HCT116 (cell line): Measurements from ENCODE around the gene ABHD1. TPM values are rescaled to one million over a fixed set of nuclear protein-coding genes. Genes with fewer than 3 reads are reported as not detected.

ENCODE experiments used
- ATAC-seq: fragments of 200-7000 bp; cut with Tn5 transposase; 2 replicates; pipeline ENCODE4 v1.9.1; 2020; ENCODE audit warnings: mild to moderate bottlenecking, moderate library complexity
- BruUV-seq: library from RNA; stranded (reverse); fragments of 400-500 nt; replicated peaks from 2 replicates; lab custom pipeline; 2021; lab: Mats Ljungman, UMichigan
- CTCF ChIA-PET: fragments of 300-600 bp; sonication (Branson Sonifier 250); formaldehyde crosslinking; loops from one replicate; lab custom pipeline; 2021; ENCODE audit warnings: antibody characterized with exemption; lab: Charles Lee
- POLR2A ChIA-PET: fragments of 300-600, 350-600 bp; sonication (Branson Sonifier 250); formaldehyde crosslinking; loops from one replicate; lab custom pipeline; 2021; ENCODE audit warnings: antibody characterized with exemption; lab: Charles Lee
- RAD21 ChIA-PET, 2 experiments: fragments of 300-600 bp; sonication (Branson Sonifier 250); formaldehyde crosslinking; loops; one replicate each; lab custom pipeline; 2023; ENCODE audit warnings: low total read pairs in 2 of 2; ENCODE audit not compliant: uncharacterized antibody in 2 of 2, unreplicated experiment in 2 of 2, low non-redundant PET in 1 of 2; lab: Charles Lee
- DNase-seq: peaks from one replicate; pipeline ENCODE4 v3.0.0-alpha.2; 2010; ENCODE audit warnings: low read depth, low spot score
- H2AFZ ChIP-seq: fragments of 200-600 bp; shearing (Covaris generic), sonication (generic); 2 replicates; pipeline ENCODE4 v1.6.1; 2017; ENCODE audit warnings: low read depth, mixed run types, mixed read lengths, antibody characterized with exemption, low read length; ENCODE audit not compliant: poor library complexity, severe bottlenecking
- H3K27ac ChIP-seq: 2 replicates; pipeline ENCODE4 v1.5.1; 2012; ENCODE audit warnings: low read depth, low read length
- H3K27me3 ChIP-seq: fragments of 200-600 bp; sonication (generic); 2 replicates; pipeline ENCODE4 v1.6.1; 2016; ENCODE audit warnings: mixed run types, low read length, mixed read lengths; ENCODE audit not compliant: insufficient read depth
- H3K36me3 ChIP-seq, 2 experiments: fragments of 200-500 bp in 1 of 2; fragments of 200-600 bp in 1 of 2; sonication (Bioruptor generic) in 1 of 2; sonication (generic) in 1 of 2; 2 replicates each; pipeline versions ENCODE4 v1.5.1 to v1.6.1; 2014 to 2016; ENCODE audit warnings: low read length in 2 of 2, inconsistent platforms in 1 of 2, mixed read lengths in 1 of 2, mixed run types in 1 of 2; ENCODE audit not compliant: insufficient read depth in 2 of 2, control insufficient read depth in 1 of 2
- H3K4me1 ChIP-seq, 2 experiments: fragments of 200-600 bp in 1 of 2; sonication (generic) in 1 of 2; 2 replicates each; pipeline versions ENCODE4 v1.5.1 to v1.6.1; 2012 to 2017; ENCODE audit warnings: low read length in 2 of 2, inconsistent platforms in 1 of 2, mild to moderate bottlenecking in 1 of 2, mixed read lengths in 1 of 2, mixed run types in 1 of 2, moderate library complexity in 1 of 2; ENCODE audit not compliant: insufficient read depth in 2 of 2, control insufficient read depth in 1 of 2
- H3K4me2 ChIP-seq: fragments of 200-600 bp; sonication (generic); 2 replicates; pipeline ENCODE4 v1.6.1; 2017; ENCODE audit warnings: mixed run types, low read length, mixed read lengths
- H3K4me3 ChIP-seq, 2 experiments: fragments of 200-600 bp in 1 of 2; sonication (generic) in 1 of 2; replicated peaks in 1 of 2; 2 replicates each; pipeline ENCODE4 v1.5.1; 2011 to 2016; ENCODE audit warnings: low read length in 2 of 2, control low read depth in 1 of 2, low read depth in 1 of 2, mild to moderate bottlenecking in 1 of 2, mixed read lengths in 1 of 2, mixed run types in 1 of 2
- H3K79me2 ChIP-seq: fragments of 200-600 bp; sonication (generic); 2 replicates; pipeline ENCODE4 v1.6.1; 2017; ENCODE audit warnings: mild to moderate bottlenecking, mixed run types, low read length, moderate library complexity, mixed read lengths; ENCODE audit not compliant: insufficient read depth
- H3K9ac ChIP-seq: fragments of 200-600 bp; sonication (generic); 2 replicates; pipeline ENCODE4 v1.6.1; 2016; ENCODE audit warnings: low read length, mixed read lengths
- H3K9me2 ChIP-seq: fragments of 200-600 bp; sonication (generic), shearing (Covaris generic); 2 replicates; pipeline ENCODE4 v1.6.1; 2017; ENCODE audit warnings: mixed run types, mild to moderate bottlenecking, moderate library complexity; ENCODE audit not compliant: insufficient read depth
- H3K9me3 ChIP-seq, 2 experiments: fragments of 200-500 bp in 1 of 2; fragments of 200-600 bp in 1 of 2; sonication (Bioruptor generic) in 1 of 2; sonication (generic) in 1 of 2; 2 replicates each; pipeline ENCODE4 v1.6.1; 2014 to 2017; ENCODE audit warnings: low read length in 2 of 2, mixed read lengths in 2 of 2, inconsistent platforms in 1 of 2, low read depth in 1 of 2, mild to moderate bottlenecking in 1 of 2, mixed run types in 1 of 2, moderate library complexity in 1 of 2; ENCODE audit not compliant: control insufficient read depth in 1 of 2, insufficient read depth in 1 of 2
- H4K20me1 ChIP-seq: fragments of 200-600 bp; sonication (generic), shearing (Covaris generic); 2 replicates; pipeline ENCODE4 v1.6.1; 2017; ENCODE audit warnings: mixed run types, mild to moderate bottlenecking, moderate library complexity; ENCODE audit not compliant: insufficient read depth
- CBX3 ChIP-seq: IDR thresholded peaks from 2 replicates; pipeline ENCODE4 v1.6.1; 2012; ENCODE audit warnings: low read depth
- CEBPB ChIP-seq: IDR thresholded peaks from 2 replicates; pipeline ENCODE4 v1.6.1; 2012; ENCODE audit warnings: low read depth
- EGR1 ChIP-seq: IDR thresholded peaks from 2 replicates; pipeline ENCODE4 v1.6.1; 2012; ENCODE audit warnings: low read depth
- ELF1 ChIP-seq: IDR thresholded peaks from 2 replicates; pipeline ENCODE4 v1.6.1; 2012; ENCODE audit warnings: low read depth, borderline replicate concordance
- EZH2phosphoT487 ChIP-seq: fragments of 200-600 bp; IDR thresholded peaks from 2 replicates; pipeline ENCODE4 v1.6.1; 2018; ENCODE audit warnings: antibody characterized with exemption, borderline replicate concordance
- FOSL1 ChIP-seq: IDR thresholded peaks from 2 replicates; pipeline ENCODE4 v1.6.1; 2012; ENCODE audit warnings: low read depth
- POLR2A ChIP-seq: IDR thresholded peaks from 2 replicates; pipeline ENCODE4 v1.7.0; 2011; ENCODE audit warnings: borderline replicate concordance; ENCODE audit not compliant: insufficient read depth, insufficient read length; ENCODE audit errors: extremely low read depth
- SIN3A ChIP-seq: IDR thresholded peaks from 2 replicates; pipeline ENCODE4 v1.6.1; 2012; ENCODE audit warnings: low read depth
- SP1 ChIP-seq: IDR thresholded peaks from 2 replicates; pipeline ENCODE4 v1.6.1; 2012; ENCODE audit warnings: low read depth
- SRF ChIP-seq: IDR thresholded peaks from 2 replicates; pipeline ENCODE4 v1.6.1; 2012; ENCODE audit warnings: low read depth
- TCF7L2 ChIP-seq: IDR thresholded peaks from 2 replicates; pipeline ENCODE4 v1.7.0; 2011; ENCODE audit warnings: borderline replicate concordance, inconsistent platforms; ENCODE audit not compliant: insufficient read depth, insufficient read length; ENCODE audit errors: extremely low read depth
- YY1 ChIP-seq: IDR thresholded peaks from 2 replicates; pipeline ENCODE4 v1.6.1; 2011; ENCODE audit warnings: low read length, low read depth, moderate library complexity, mild to moderate bottlenecking; ENCODE audit not compliant: insufficient replicate concordance; ENCODE audit errors: extremely low read depth
- ZFX ChIP-seq: fragments of 450-650 bp; IDR thresholded peaks from 2 replicates; pipeline ENCODE4 v1.6.1; 2017
- ZNF274 ChIP-seq: fragments of 200-500 bp; sonication (Bioruptor generic); IDR thresholded peaks from 2 replicates; pipeline ENCODE4 v1.6.1; 2014; ENCODE audit warnings: mild to moderate bottlenecking, low read depth, low read length, inconsistent platforms
- intact Hi-C: fragments of 100-400 bp; cut with micrococcal nuclease; formaldehyde crosslinking; loops from 2 replicates; pipeline ENCODE4 v1.10.0; 2022
- total RNA-seq: library from RNA; stranded (reverse); gene quantifications from one replicate; pipeline ENCODE4 v1.2.1, GENCODE V29; 2021; ENCODE audit not compliant: unreplicated experiment
- TF ChIP-seq, protein P1 (sequence below): IDR thresholded peaks from 2 replicates; pipeline ENCODE4 v1.6.1; 2012; ENCODE audit warnings: low read depth
- TF ChIP-seq, protein P2 (sequence below): IDR thresholded peaks from 2 replicates; pipeline ENCODE4 v1.6.1; 2012
- TF ChIP-seq, protein P3 (sequence below): IDR thresholded peaks from 2 replicates; pipeline ENCODE4 v1.6.1; 2012

The ABHD1 gene
- total RNA-seq, 1 experiment from 2014 or later: not detected

DNA sequence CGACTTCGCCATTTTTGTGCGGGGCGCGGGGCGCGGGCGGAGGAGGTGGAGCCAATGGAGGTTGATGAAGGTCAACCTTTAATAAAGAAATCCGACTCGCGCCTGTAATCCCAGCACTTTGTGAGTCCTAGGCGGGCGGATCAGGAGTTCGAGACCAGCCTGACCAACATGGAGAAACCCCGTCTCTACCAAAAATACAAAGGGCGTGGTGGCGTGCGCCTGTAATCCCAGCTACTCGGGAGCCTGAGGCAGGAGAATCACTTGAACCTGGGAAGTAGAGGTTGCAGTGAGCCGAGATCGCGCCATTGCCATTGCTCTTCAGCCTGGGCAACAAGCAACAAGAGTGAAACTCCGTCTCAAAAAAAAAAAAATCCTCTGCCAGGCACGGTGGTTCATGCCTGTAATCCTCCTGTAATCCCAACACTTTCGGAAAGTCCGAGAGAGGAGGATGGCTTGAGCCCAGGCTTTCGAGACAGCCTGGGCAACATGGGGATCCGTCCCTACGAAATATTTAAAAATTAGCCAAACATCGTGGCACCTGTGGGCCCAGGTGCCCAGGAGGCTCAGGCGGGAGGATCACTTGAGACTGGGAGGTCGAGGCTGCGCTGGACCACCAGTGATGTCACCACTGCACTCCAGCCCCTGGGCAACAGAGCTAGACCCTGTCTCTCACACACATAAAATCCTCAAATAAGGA is 11.3 kb downstream of the ABHD1 start:
- H3K4me1 ChIP-seq: peaks cover 4 to 19% of the 10 kb centered on the region in 2 experiments; a peak in 3 of 4 replicates
- TSS peak; percentile 36 for BruUV-seq
- H3K27ac ChIP-seq: peak overlapping the region; percentile 36; the same call in 1 of the 2 replicates
- H3K4me3 ChIP-seq: peak overlapping the region; percentile 96 to 99
- ChIA-PET RAD21 (no interaction called here), POLR2A (interaction anchor here (1.0 kb wide), 1 partner anchor 130 kb away, joined by 3 read pairs; no protein-coding TSS in a partner anchor), CTCF (interaction anchor here (0.9 to 1.6 kb wide), 3 partner anchors 35 to 168 kb away, joined by 3 to 7 read pairs (median 5); no protein-coding TSS in a partner anchor)
- peaks cover 20% of the 10 kb centered on the region for H3K79me2 ChIP-seq
- no peaks in the 10 kb centered on the region for H3K9me2 ChIP-seq
- intact Hi-C loops: no loop called here
- no peaks in the 10 kb centered on the region for H3K27me3 ChIP-seq
- H3K36me3 ChIP-seq: peaks cover 14 to 20% of the 10 kb centered on the region in 2 experiments; a peak in 3 of 4 replicates
- ATAC-seq: no peak
- no peaks in the 10 kb centered on the region for H3K9me3 ChIP-seq
- H3K4me2 ChIP-seq: peak overlapping the region; percentile 95
- DNase-seq: no peak
- peak overlapping the region; percentile 71 for H2AFZ ChIP-seq
- TF ChIP-seq YY1 (peak; percentile 98), POLR2A (no peak), EZH2phosphoT487 (no peak), ZNF274 (no peak), ELF1 (no peak), CEBPB (no peak), FOSL1 (no peak), ZFX (no peak), CBX3 (no peak), TCF7L2 (no peak), SIN3A (no peak), EGR1 (peak; percentile 82), SRF (no peak), SP1 (no peak)
- TF ChIP-seq, protein P1, sequence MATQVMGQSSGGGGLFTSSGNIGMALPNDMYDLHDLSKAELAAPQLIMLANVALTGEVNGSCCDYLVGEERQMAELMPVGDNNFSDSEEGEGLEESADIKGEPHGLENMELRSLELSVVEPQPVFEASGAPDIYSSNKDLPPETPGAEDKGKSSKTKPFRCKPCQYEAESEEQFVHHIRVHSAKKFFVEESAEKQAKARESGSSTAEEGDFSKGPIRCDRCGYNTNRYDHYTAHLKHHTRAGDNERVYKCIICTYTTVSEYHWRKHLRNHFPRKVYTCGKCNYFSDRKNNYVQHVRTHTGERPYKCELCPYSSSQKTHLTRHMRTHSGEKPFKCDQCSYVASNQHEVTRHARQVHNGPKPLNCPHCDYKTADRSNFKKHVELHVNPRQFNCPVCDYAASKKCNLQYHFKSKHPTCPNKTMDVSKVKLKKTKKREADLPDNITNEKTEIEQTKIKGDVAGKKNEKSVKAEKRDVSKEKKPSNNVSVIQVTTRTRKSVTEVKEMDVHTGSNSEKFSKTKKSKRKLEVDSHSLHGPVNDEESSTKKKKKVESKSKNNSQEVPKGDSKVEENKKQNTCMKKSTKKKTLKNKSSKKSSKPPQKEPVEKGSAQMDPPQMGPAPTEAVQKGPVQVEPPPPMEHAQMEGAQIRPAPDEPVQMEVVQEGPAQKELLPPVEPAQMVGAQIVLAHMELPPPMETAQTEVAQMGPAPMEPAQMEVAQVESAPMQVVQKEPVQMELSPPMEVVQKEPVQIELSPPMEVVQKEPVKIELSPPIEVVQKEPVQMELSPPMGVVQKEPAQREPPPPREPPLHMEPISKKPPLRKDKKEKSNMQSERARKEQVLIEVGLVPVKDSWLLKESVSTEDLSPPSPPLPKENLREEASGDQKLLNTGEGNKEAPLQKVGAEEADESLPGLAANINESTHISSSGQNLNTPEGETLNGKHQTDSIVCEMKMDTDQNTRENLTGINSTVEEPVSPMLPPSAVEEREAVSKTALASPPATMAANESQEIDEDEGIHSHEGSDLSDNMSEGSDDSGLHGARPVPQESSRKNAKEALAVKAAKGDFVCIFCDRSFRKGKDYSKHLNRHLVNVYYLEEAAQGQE: no peak
- TF ChIP-seq, protein P2, sequence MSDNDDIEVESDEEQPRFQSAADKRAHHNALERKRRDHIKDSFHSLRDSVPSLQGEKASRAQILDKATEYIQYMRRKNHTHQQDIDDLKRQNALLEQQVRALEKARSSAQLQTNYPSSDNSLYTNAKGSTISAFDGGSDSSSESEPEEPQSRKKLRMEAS: no peak
- TF ChIP-seq, protein P3, sequence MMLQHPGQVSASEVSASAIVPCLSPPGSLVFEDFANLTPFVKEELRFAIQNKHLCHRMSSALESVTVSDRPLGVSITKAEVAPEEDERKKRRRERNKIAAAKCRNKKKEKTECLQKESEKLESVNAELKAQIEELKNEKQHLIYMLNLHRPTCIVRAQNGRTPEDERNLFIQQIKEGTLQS: no peak
- TF ChIP-seq, all 23 proteins: peak for 2
- Histone ChIP-seq H3K9ac (peak overlapping the region; percentile 97; the same call in 1 of the 2 replicates), H4K20me1 (no peaks in the 10 kb centered on the region)
